SK-N-SH (cell line): ENCODE results near the gene TMTC2. TPM values are rescaled to one million over a fixed set of nuclear protein-coding genes. Genes with fewer than 3 reads are reported as not detected.

Experiments
- CTCF ChIA-PET: fragments of 300-600, 350-600 bp; formaldehyde crosslinking; extraction: SDS; loops from one replicate; lab custom pipeline; 2021; lab: Yijun Ruan, JAX
- POLR2A ChIA-PET: fragments of 350-600 bp; sonication (Branson Sonifier 250); formaldehyde crosslinking; extraction: SDS; loops from one replicate; lab custom pipeline; 2020; ENCODE audit warnings: antibody characterized with exemption, inconsistent platforms; lab: Yijun Ruan, JAX
- DNase-seq: peaks from one replicate; pipeline ENCODE4 v3.0.0; 2012
- H2AFZ ChIP-seq: fragments of 200-600 bp; sonication (generic); 2 replicates; pipeline ENCODE4 v1.8.1; 2016; ENCODE audit warnings: antibody characterized with exemption, mild to moderate bottlenecking, low read depth
- H3F3A ChIP-seq: fragments of 200-600 bp; sonication (generic); replicated peaks from 2 replicates; pipeline ENCODE3; 2016; ENCODE audit warnings: antibody characterized with exemption, mild to moderate bottlenecking; ENCODE audit not compliant: insufficient read depth
- H3K27ac ChIP-seq, 2 experiments: fragments of 200-500 bp in 1 of 2; fragments of 200-600 bp in 1 of 2; sonication (Bioruptor generic) in 1 of 2; sonication (generic), shearing (Covaris generic) in 1 of 2; 2 replicates each; pipeline versions ENCODE4 v1.5.1 to v1.6.1; 2014 to 2016; ENCODE audit warnings: low read depth in 2 of 2, inconsistent platforms in 1 of 2, low read length in 1 of 2, mild to moderate bottlenecking in 1 of 2, mixed read lengths in 1 of 2
- H3K27me3 ChIP-seq: fragments of 200-600 bp; sonication (generic), shearing (Covaris generic); 2 replicates; pipeline ENCODE4 v1.6.1; 2016; ENCODE audit warnings: mixed run types; ENCODE audit not compliant: insufficient read depth
- H3K36me3 ChIP-seq, 2 experiments: fragments of 200-500 bp in 1 of 2; fragments of 200-600 bp in 1 of 2; sonication (Bioruptor generic) in 1 of 2; sonication (generic) in 1 of 2; replicated peaks in 1 of 2; 2 replicates each; pipeline versions ENCODE3 to v1.5.1; 2014 to 2016; ENCODE audit warnings: low read length in 1 of 2, mild to moderate bottlenecking in 1 of 2; ENCODE audit not compliant: insufficient read depth in 2 of 2, control insufficient read depth in 1 of 2
- H3K4me1 ChIP-seq, 2 experiments: fragments of 200-500 bp in 1 of 2; fragments of 200-600 bp in 1 of 2; sonication (Bioruptor generic) in 1 of 2; sonication (generic), shearing (Covaris generic) in 1 of 2; 2 replicates each; pipeline versions ENCODE4 v1.5.1 to v1.6.1; 2014 to 2016; ENCODE audit warnings: low read depth in 1 of 2, low read length in 1 of 2, mixed run types in 1 of 2; ENCODE audit not compliant: insufficient read depth in 2 of 2, control insufficient read depth in 1 of 2
- H3K4me2 ChIP-seq: fragments of 200-600 bp; sonication (generic), shearing (Covaris generic); 2 replicates; pipeline ENCODE4 v1.6.1; 2017; ENCODE audit warnings: mixed run types
- H3K4me3 ChIP-seq, 2 experiments: fragments of 200-500 bp in 1 of 2; fragments of 200-600 bp in 1 of 2; sonication (Bioruptor generic) in 1 of 2; sonication (generic), shearing (Covaris generic) in 1 of 2; 2 replicates each; pipeline versions ENCODE4 v1.5.1 to v1.8.1; 2014 to 2016; ENCODE audit warnings: low read depth in 2 of 2, inconsistent platforms in 1 of 2, low read length in 1 of 2, mild to moderate bottlenecking in 1 of 2, mixed read lengths in 1 of 2, moderate library complexity in 1 of 2
- H3K79me2 ChIP-seq: fragments of 200-600 bp; sonication (generic); 2 replicates; pipeline ENCODE4 v1.8.1; 2017; ENCODE audit warnings: mild to moderate bottlenecking; ENCODE audit not compliant: insufficient read depth
- H3K9ac ChIP-seq: fragments of 200-600 bp; sonication (generic); 2 replicates; pipeline ENCODE4 v1.6.1; 2017; ENCODE audit warnings: mixed run types
- H3K9me2 ChIP-seq: fragments of 200-600 bp; sonication (generic); 2 replicates; pipeline ENCODE4 v1.6.1; 2017; ENCODE audit warnings: mixed run types
- H3K9me3 ChIP-seq: fragments of 200-600 bp; sonication (generic); 2 replicates; pipeline ENCODE4 v1.6.1; 2017; ENCODE audit warnings: mixed run types, mild to moderate bottlenecking, moderate library complexity
- H4K20me1 ChIP-seq: fragments of 200-600 bp; sonication (generic); 2 replicates; pipeline ENCODE4 v1.6.1; 2017; ENCODE audit warnings: mild to moderate bottlenecking, mixed run types; ENCODE audit not compliant: insufficient read depth
- ELF1 ChIP-seq: IDR thresholded peaks from 2 replicates; pipeline ENCODE4 v1.4.0; 2012
- FOSL2 ChIP-seq: IDR thresholded peaks from 2 replicates; pipeline ENCODE4 v1.4.0; 2012; ENCODE audit warnings: low read depth, mild to moderate bottlenecking, moderate library complexity, borderline replicate concordance
- GABPA ChIP-seq: IDR thresholded peaks from 2 replicates; pipeline ENCODE4 v1.4.0; 2012; ENCODE audit warnings: low read depth, mild to moderate bottlenecking
- MEF2A ChIP-seq: IDR thresholded peaks from 2 replicates; pipeline ENCODE4 v1.4.0; 2012; ENCODE audit warnings: low read depth, borderline replicate concordance
- POLR2AphosphoS5 ChIP-seq: IDR thresholded peaks from 2 replicates; pipeline ENCODE4 v1.6.1; 2012; ENCODE audit warnings: low read depth, low read length
- RXRA ChIP-seq: IDR thresholded peaks from 2 replicates; pipeline ENCODE4 v1.4.0; 2012; ENCODE audit warnings: low read depth, mild to moderate bottlenecking, borderline replicate concordance
- SIN3A ChIP-seq: IDR thresholded peaks from 2 replicates; pipeline ENCODE4 v1.6.1; 2012; ENCODE audit warnings: low read depth, mild to moderate bottlenecking, low read length, moderate library complexity, borderline replicate concordance
- SMC3 ChIP-seq: IDR thresholded peaks from 2 replicates; pipeline ENCODE4 v1.6.1; 2012; ENCODE audit warnings: low read depth, low read length, improper control_type of control experiment
- TAF1 ChIP-seq: IDR thresholded peaks from 2 replicates; pipeline ENCODE4 v1.6.1; 2012; ENCODE audit warnings: low read depth, mild to moderate bottlenecking, low read length, moderate library complexity, borderline replicate concordance
- TEAD4 ChIP-seq: IDR thresholded peaks from 2 replicates; pipeline ENCODE4 v1.4.0; 2012; ENCODE audit warnings: mild to moderate bottlenecking, borderline replicate concordance; ENCODE audit not compliant: insufficient read depth
- YY1 ChIP-seq: IDR thresholded peaks from 2 replicates; pipeline ENCODE4 v1.4.0; 2012; ENCODE audit warnings: low read depth, mild to moderate bottlenecking
- WGBS: methylation state at CpG from one replicate; pipeline ENCODE4 v1.1.6; 2017; ENCODE audit warnings: low lambda C conversion rate; 5-methylcytosine and 5-hydroxymethylcytosine counted together
- polyA plus RNA-seq, 3 experiments: library from polyadenylated mRNA; depleted of rRNA; stranded (reverse); fragments of >200 nt; gene quantifications; 2 replicates each; pipeline ENCODE4 v1.2.3, GENCODE V29; 2012
- TF ChIP-seq, protein P1 (sequence below): IDR thresholded peaks from 2 replicates; pipeline ENCODE4; 2012
- TF ChIP-seq, protein P2 (sequence below): fragments of 150-350 bp; IDR thresholded peaks from 2 replicates; pipeline ENCODE4 v1.6.1; 2017; ENCODE audit warnings: antibody characterized with exemption, low read length, low read depth, borderline replicate concordance
- TF ChIP-seq, protein P3 (sequence below): fragments of 150-350 bp; IDR thresholded peaks from 2 replicates; pipeline ENCODE4 v1.6.1; 2016; ENCODE audit warnings: mild to moderate bottlenecking, low read depth, low read length

Gene TMTC2
- polyA plus RNA-seq, 1 of the 3 experiments (the other 2 are of a cell fraction), result 4.1 TPM

DNA sequence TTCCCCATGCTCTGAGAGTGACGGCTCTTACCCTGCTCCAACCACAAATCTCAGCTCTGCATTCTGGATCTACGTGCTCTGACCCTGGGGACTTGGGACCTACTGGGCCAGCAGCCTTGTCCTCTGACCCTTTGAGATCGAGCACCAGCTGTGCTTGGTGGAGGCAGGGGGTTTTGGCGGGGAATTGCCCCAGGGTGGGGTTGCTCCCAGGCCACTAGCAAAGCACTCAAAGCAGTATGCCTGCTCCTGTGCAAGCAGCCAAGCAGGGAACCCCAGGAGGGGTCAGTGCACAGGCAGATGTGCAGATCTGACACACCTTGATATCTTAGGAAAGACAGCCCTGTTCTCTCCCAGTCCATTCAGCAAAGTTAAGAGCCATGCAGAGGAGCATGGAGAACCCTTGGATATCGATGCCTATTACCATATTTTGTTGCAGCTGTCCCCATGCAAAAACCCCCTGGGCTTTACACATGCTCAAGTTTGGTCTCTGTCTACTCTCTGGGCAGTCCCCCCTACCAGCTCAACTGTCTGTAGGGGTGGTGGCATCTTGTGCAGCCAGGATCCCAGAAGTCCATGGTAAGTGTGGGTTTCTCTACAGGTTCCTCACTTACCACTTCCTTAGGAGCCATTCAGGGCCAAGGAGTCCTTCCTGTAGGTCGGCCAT lies 319.0 kb downstream of the TMTC2 start (continued):
- TF ChIP-seq MEF2A, result no peak
- TF ChIP-seq, protein P1, sequence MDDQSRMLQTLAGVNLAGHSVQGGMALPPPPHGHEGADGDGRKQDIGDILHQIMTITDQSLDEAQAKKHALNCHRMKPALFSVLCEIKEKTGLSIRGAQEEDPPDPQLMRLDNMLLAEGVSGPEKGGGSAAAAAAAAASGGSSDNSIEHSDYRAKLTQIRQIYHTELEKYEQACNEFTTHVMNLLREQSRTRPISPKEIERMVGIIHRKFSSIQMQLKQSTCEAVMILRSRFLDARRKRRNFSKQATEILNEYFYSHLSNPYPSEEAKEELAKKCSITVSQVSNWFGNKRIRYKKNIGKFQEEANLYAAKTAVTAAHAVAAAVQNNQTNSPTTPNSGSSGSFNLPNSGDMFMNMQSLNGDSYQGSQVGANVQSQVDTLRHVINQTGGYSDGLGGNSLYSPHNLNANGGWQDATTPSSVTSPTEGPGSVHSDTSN, result no peak
- TF ChIP-seq, protein P2, sequence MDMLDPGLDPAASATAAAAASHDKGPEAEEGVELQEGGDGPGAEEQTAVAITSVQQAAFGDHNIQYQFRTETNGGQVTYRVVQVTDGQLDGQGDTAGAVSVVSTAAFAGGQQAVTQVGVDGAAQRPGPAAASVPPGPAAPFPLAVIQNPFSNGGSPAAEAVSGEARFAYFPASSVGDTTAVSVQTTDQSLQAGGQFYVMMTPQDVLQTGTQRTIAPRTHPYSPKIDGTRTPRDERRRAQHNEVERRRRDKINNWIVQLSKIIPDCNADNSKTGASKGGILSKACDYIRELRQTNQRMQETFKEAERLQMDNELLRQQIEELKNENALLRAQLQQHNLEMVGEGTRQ, result no peak

- H3K79me2 ChIP-seq, result no peaks in the 10 kb centered on the region
- no peaks in the 10 kb centered on the region for H3F3A ChIP-seq
- no peak overlapping the region for H3K4me3 ChIP-seq
- H3K9me3 ChIP-seq, result peaks cover 6% of the 10 kb centered on the region; the same call in 1 of the 2 replicates
- no peak overlapping the region for H2AFZ ChIP-seq
- TF ChIP-seq GABPA (no peak), TEAD4 (no peak), POLR2AphosphoS5 (no peak), SMC3 (no peak), SIN3A (no peak), ELF1 (no peak), FOSL2 (no peak), RXRA (no peak), YY1 (no peak), TAF1 (no peak)
- TF ChIP-seq, protein P3, sequence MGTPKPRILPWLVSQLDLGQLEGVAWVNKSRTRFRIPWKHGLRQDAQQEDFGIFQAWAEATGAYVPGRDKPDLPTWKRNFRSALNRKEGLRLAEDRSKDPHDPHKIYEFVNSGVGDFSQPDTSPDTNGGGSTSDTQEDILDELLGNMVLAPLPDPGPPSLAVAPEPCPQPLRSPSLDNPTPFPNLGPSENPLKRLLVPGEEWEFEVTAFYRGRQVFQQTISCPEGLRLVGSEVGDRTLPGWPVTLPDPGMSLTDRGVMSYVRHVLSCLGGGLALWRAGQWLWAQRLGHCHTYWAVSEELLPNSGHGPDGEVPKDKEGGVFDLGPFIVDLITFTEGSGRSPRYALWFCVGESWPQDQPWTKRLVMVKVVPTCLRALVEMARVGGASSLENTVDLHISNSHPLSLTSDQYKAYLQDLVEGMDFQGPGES, result no peak
- TF ChIP-seq, protein P1, result no peak
- TF ChIP-seq, all 33 proteins: peak for 0
- Histone ChIP-seq H3K27ac (no peak overlapping the region), H4K20me1 (no peaks in the 10 kb centered on the region), H3K27me3 (no peaks in the 10 kb centered on the region), H3K9ac (no peak overlapping the region), H3K4me1 (no peaks in the 10 kb centered on the region), H3K4me2 (no peak overlapping the region), H3K9me2 (no peaks in the 10 kb centered on the region), H3K36me3 (peaks cover 6 to 8% of the 10 kb centered on the region in 2 experiments)
- WGBS, result 67% methylated on average over 3 of the region's 3 CpGs
- ChIA-PET POLR2A (no interaction called here), CTCF (interaction anchor here (0.8 kb wide), 1 partner anchor 408 kb away, joined by 3 read pairs; no protein-coding TSS in a partner anchor)
- no peak for DNase-seq
These were observed 322.0 kb downstream of the TMTC2 start for GRCh38 chr12:83008703-83009102.
